Neural cell (in vitro differentiated cells): ENCODE data around the gene ITGB6. TPM values are rescaled to one million over a fixed set of nuclear protein-coding genes. Genes with fewer than 3 reads are reported as not detected.

ENCODE experiments used
- H2AFZ ChIP-seq: fragments of 200-600, 300-800 bp; sonication (generic), shearing (Covaris generic); 2 replicates; pipeline ENCODE4 v1.6.0; 2014; ENCODE audit warnings: low read depth, mild to moderate bottlenecking, antibody characterized with exemption, low read length, moderate library complexity
- H3F3A ChIP-seq: fragments of 200-600 bp; shearing (Covaris generic); 2 replicates; pipeline ENCODE4 v1.6.1; 2016; ENCODE audit warnings: mild to moderate bottlenecking, moderate library complexity, mixed read lengths, antibody characterized with exemption, low read length; ENCODE audit not compliant: insufficient read depth, poor library complexity, severe bottlenecking
- H3K27ac ChIP-seq: fragments of 200-600, 300-800 bp; sonication (generic), shearing (Covaris generic); 2 replicates; pipeline ENCODE4 v1.5.1; 2014; ENCODE audit warnings: mild to moderate bottlenecking, low read length, moderate library complexity
- H3K27me3 ChIP-seq: fragments of 300-800, 200-600 bp; sonication (generic), shearing (Covaris generic); 2 replicates; pipeline ENCODE4 v1.6.0; 2014; ENCODE audit warnings: mild to moderate bottlenecking, low read depth, low read length, moderate library complexity; ENCODE audit not compliant: insufficient read depth
- H3K36me3 ChIP-seq: fragments of 300-800, 200-600 bp; sonication (generic), shearing (Covaris generic); 2 replicates; pipeline ENCODE4 v1.5.1; 2014; ENCODE audit warnings: mild to moderate bottlenecking, antibody characterized with exemption, low read length, moderate library complexity; ENCODE audit not compliant: insufficient read depth
- H3K4me2 ChIP-seq: fragments of 300-800, 200-600 bp; sonication (generic), shearing (Covaris generic); 2 replicates; pipeline ENCODE4 v1.6.0; 2014; ENCODE audit warnings: mild to moderate bottlenecking, low read length
- H3K4me3 ChIP-seq: fragments of 300-800, 200-600 bp; sonication (generic), shearing (Covaris generic); 2 replicates; pipeline ENCODE4 v1.5.1; 2014; ENCODE audit warnings: mild to moderate bottlenecking, low read length, moderate library complexity
- H3K79me2 ChIP-seq: fragments of 200-600 bp; shearing (Covaris generic); replicated peaks from 2 replicates; pipeline ENCODE4 v1.6.0; 2014; ENCODE audit warnings: mild to moderate bottlenecking, low read length, moderate library complexity; ENCODE audit not compliant: insufficient read depth
- H3K9ac ChIP-seq: fragments of 300-800, 200-600 bp; sonication (generic), shearing (Covaris generic); 2 replicates; pipeline ENCODE4 v1.6.1; 2016; ENCODE audit warnings: mild to moderate bottlenecking, low read length, mixed read lengths
- H3K9me2 ChIP-seq: fragments of 200-600 bp; shearing (Covaris generic); 2 replicates; pipeline ENCODE4 v1.6.1; 2016; ENCODE audit warnings: mild to moderate bottlenecking, low read length, mixed read lengths; ENCODE audit not compliant: insufficient read depth
- H3K9me3 ChIP-seq: fragments of 200-600, 300-800 bp; sonication (generic), shearing (Covaris generic); 2 replicates; pipeline ENCODE4 v1.6.1; 2016; ENCODE audit warnings: mild to moderate bottlenecking, mixed run types, low read length, moderate library complexity, mixed read lengths
- H4K20me1 ChIP-seq: fragments of 200-600 bp; shearing (Covaris generic); 2 replicates; pipeline ENCODE4 v1.6.1; 2016; ENCODE audit warnings: mild to moderate bottlenecking, mixed run types; ENCODE audit not compliant: insufficient read depth
- CTCF ChIP-seq: fragments of 450-650 bp; IDR thresholded peaks from 2 replicates; pipeline ENCODE4 v1.5.1; 2014; ENCODE audit warnings: antibody characterized with exemption, mild to moderate bottlenecking, moderate library complexity; ENCODE audit not compliant: poor library complexity, severe bottlenecking
- EP300 ChIP-seq: fragments of 450-650 bp; conservative IDR thresholded peaks from 2 replicates; pipeline ENCODE4 v1.6.1; 2014; ENCODE audit warnings: antibody characterized with exemption, mild to moderate bottlenecking, moderate library complexity; ENCODE audit not compliant: poor library complexity, severe bottlenecking
- EZH2 ChIP-seq: fragments of 200-600, 300-800 bp; shearing (Covaris generic), sonication (generic); IDR thresholded peaks from 2 replicates; pipeline ENCODE4 v1.6.1; 2014; ENCODE audit warnings: antibody characterized with exemption, low read length, borderline replicate concordance, mild to moderate bottlenecking; ENCODE audit not compliant: insufficient read depth, poor library complexity, severe bottlenecking
- MXI1 ChIP-seq: fragments of 450-650 bp; conservative IDR thresholded peaks from 2 replicates; pipeline ENCODE4 v1.6.1; 2014; ENCODE audit warnings: antibody characterized with exemption, mild to moderate bottlenecking; ENCODE audit not compliant: poor library complexity, severe bottlenecking
- POLR2AphosphoS5 ChIP-seq: IDR thresholded peaks from 2 replicates; pipeline ENCODE4 v1.6.1; 2012
- RAD21 ChIP-seq: fragments of 450-650 bp; conservative IDR thresholded peaks from 2 replicates; pipeline ENCODE4 v1.6.1; 2014; ENCODE audit warnings: antibody characterized with exemption, mild to moderate bottlenecking, moderate library complexity
- REST ChIP-seq: IDR thresholded peaks from 2 replicates; pipeline ENCODE4 v1.6.1; 2012; ENCODE audit warnings: borderline replicate concordance
- SMC3 ChIP-seq: fragments of 450-650 bp; conservative IDR thresholded peaks from 2 replicates; pipeline ENCODE4 v1.6.1; 2014; ENCODE audit warnings: antibody characterized with exemption, mild to moderate bottlenecking, moderate library complexity; ENCODE audit not compliant: poor library complexity
- TAF1 ChIP-seq: IDR thresholded peaks from 2 replicates; pipeline ENCODE4 v1.6.1; 2012; ENCODE audit warnings: low read depth
- polyA plus RNA-seq: library from polyadenylated mRNA; depleted of rRNA; stranded (reverse); fragments of >200 nt; gene quantifications from 2 replicates; pipeline ENCODE4 v1.2.3, GENCODE V29; 2014

Gene ITGB6
- polyA plus RNA-seq, 1 donor from 2014 or later, result 8.3 TPM

- TF ChIP-seq TAF1 (no peak), RAD21 (no peak), EP300 (no peak), EZH2 (no peak), REST (no peak), CTCF (no peak), SMC3 (no peak), MXI1 (no peak), POLR2AphosphoS5 (no peak)
Measured at GRCh38 chr2:160141912-160142311, 58.2 kb downstream of the ITGB6 start.

GRCh38 chr2:160141419-160141818, 58.7 kb downstream of the ITGB6 start:
- H3K36me3 ChIP-seq, result no peaks in the 10 kb centered on the region
- no peak overlapping the region for H3K27ac ChIP-seq
- H3K4me2 ChIP-seq, result no peak overlapping the region
- H4K20me1 ChIP-seq, result no peaks in the 10 kb centered on the region
- no peak overlapping the region for H2AFZ ChIP-seq
- no peak overlapping the region for H3K4me3 ChIP-seq
- no peak for TF ChIP-seq CTCF
- TF ChIP-seq EP300, result no peak
- no peak for TF ChIP-seq MXI1
- TF ChIP-seq RAD21, result no peak
- no peaks in the 10 kb centered on the region for H3K27me3 ChIP-seq
- no peaks in the 10 kb centered on the region for H3K79me2 ChIP-seq
- no peak overlapping the region for H3K9ac ChIP-seq
- no peaks in the 10 kb centered on the region for H3K9me3 ChIP-seq
- H3K9me2 ChIP-seq, result no peaks in the 10 kb centered on the region
- no peaks in the 10 kb centered on the region for H3F3A ChIP-seq

More at GRCh38 chr2:160141912-160142311, 58.2 kb downstream of the ITGB6 start:
- H4K20me1 ChIP-seq, result no peaks in the 10 kb centered on the region
- no peak overlapping the region for H3K9ac ChIP-seq
- no peaks in the 10 kb centered on the region for H3K36me3 ChIP-seq
- no peak overlapping the region for H3K4me3 ChIP-seq
- no peak overlapping the region for H3K4me2 ChIP-seq
- no peaks in the 10 kb centered on the region for H3K9me2 ChIP-seq
- no peaks in the 10 kb centered on the region for H3K9me3 ChIP-seq
- no peaks in the 10 kb centered on the region for H3K27me3 ChIP-seq
- no peak overlapping the region for H3K27ac ChIP-seq
- H3F3A ChIP-seq, result no peaks in the 10 kb centered on the region
- no peak overlapping the region for H2AFZ ChIP-seq
- no peaks in the 10 kb centered on the region for H3K79me2 ChIP-seq
